H1 (cell line): ENCODE data around the gene ANKRD9. TPM values are rescaled to one million over a fixed set of nuclear protein-coding genes. Genes with fewer than 3 reads are reported as not detected.

ENCODE experiments used
- CTCF ChIA-PET: fragments of 300-600 bp; sonication (Branson Sonifier 250); formaldehyde crosslinking; loops from one replicate; lab custom pipeline; 2021; ENCODE audit not compliant: partially characterized antibody; lab: Charles Lee
- POLR2A ChIA-PET: fragments of 300-600 bp; sonication (Branson Sonifier 250); formaldehyde crosslinking; loops from one replicate; lab custom pipeline; 2021; ENCODE audit warnings: inconsistent platforms; ENCODE audit not compliant: partially characterized antibody; lab: Charles Lee
- DNase-seq, 2 experiments: peaks; one replicate each; pipeline versions ENCODE4 v3.0.0 to v3.0.0-alpha.2; 2010 to 2022; ENCODE audit warnings: low spot score in 2 of 2, low read depth in 1 of 2, mixed read lengths in 1 of 2
- FAIRE-seq: peaks from 2 replicates; lab custom pipeline; 2011; peaks lifted over from hg19 to GRCh38; lab: Jason Lieb, UNC
- H2AFZ ChIP-seq: 2 replicates; pipeline ENCODE4 v1.8.1; 2012; ENCODE audit warnings: low read length, inconsistent platforms
- H2AK5ac ChIP-seq: 2 replicates; pipeline ENCODE4 v1.6.1; 2013; ENCODE audit warnings: low read depth, low read length
- H2BK120ac ChIP-seq: replicated peaks from 2 replicates; pipeline ENCODE3; 2013; ENCODE audit warnings: low read depth, low read length, inconsistent platforms
- H2BK12ac ChIP-seq: 2 replicates; pipeline ENCODE4 v1.6.1; 2013; ENCODE audit warnings: low read depth, low read length
- H2BK15ac ChIP-seq: 2 replicates; pipeline ENCODE4 v1.6.1; 2013; ENCODE audit warnings: low read length
- H2BK20ac ChIP-seq: 2 replicates; pipeline ENCODE4 v1.6.1; 2013; ENCODE audit warnings: low read length
- H2BK5ac ChIP-seq: 2 replicates; pipeline ENCODE4 v1.6.1; 2013; ENCODE audit warnings: low read depth, low read length
- H3K14ac ChIP-seq: 2 replicates; pipeline ENCODE4 v1.6.1; 2013; ENCODE audit warnings: inconsistent platforms; ENCODE audit not compliant: insufficient read length
- H3K18ac ChIP-seq: 2 replicates; pipeline ENCODE4 v1.6.1; 2013; ENCODE audit warnings: low read length; ENCODE audit errors: extremely low read depth
- H3K23ac ChIP-seq: 2 replicates; pipeline ENCODE4 v1.6.1; 2013; ENCODE audit warnings: inconsistent platforms; ENCODE audit not compliant: insufficient read length
- H3K23me2 ChIP-seq: 2 replicates; pipeline ENCODE4 v1.6.1; 2013; ENCODE audit warnings: low read depth, low read length
- H3K27ac ChIP-seq: 2 replicates; pipeline ENCODE4 v1.6.1; 2011; ENCODE audit warnings: low read depth, low read length, inconsistent platforms
- H3K27me3 ChIP-seq, 4 experiments: replicated peaks in 1 of 4; 1 replicate in 1 of 4; 2 replicates in 3 of 4; pipeline versions ENCODE4 v1.6.1 to v1.8.1; 2011 to 2013; ENCODE audit warnings: low read length in 3 of 4, mild to moderate bottlenecking in 3 of 4, inconsistent platforms in 2 of 4, mixed read lengths in 2 of 4, moderate library complexity in 1 of 4; ENCODE audit not compliant: control insufficient read depth in 3 of 4, insufficient read depth in 3 of 4; ENCODE audit errors: extremely low read depth in 1 of 4
- H3K36me3 ChIP-seq, 4 experiments: 2 replicates each; pipeline versions ENCODE4 v1.6.1 to v1.8.1; 2011 to 2013; ENCODE audit warnings: mild to moderate bottlenecking in 4 of 4, low read length in 3 of 4, moderate library complexity in 2 of 4, control low read depth in 1 of 4, inconsistent platforms in 1 of 4; ENCODE audit not compliant: insufficient read depth in 4 of 4, control insufficient read depth in 2 of 4
- H3K4ac ChIP-seq: replicated peaks from 2 replicates; pipeline ENCODE3; 2013; ENCODE audit warnings: low read length, low read depth, mixed read lengths, inconsistent platforms; ENCODE audit not compliant: insufficient read length
- H3K4me1 ChIP-seq, 4 experiments: replicated peaks in 1 of 4; 1 replicate in 1 of 4; 2 replicates in 3 of 4; pipeline versions ENCODE4 v1.6.1 to v1.8.1; 2011 to 2013; ENCODE audit warnings: low read length in 3 of 4, inconsistent platforms in 2 of 4, mixed read lengths in 1 of 4; ENCODE audit not compliant: insufficient read depth in 4 of 4, control insufficient read depth in 3 of 4
- H3K4me2 ChIP-seq, 2 experiments: 2 replicates each; pipeline versions ENCODE4 v1.6.1 to v1.8.1; 2011 to 2013; ENCODE audit warnings: low read depth in 2 of 2, low read length in 2 of 2, control low read depth in 1 of 2, inconsistent platforms in 1 of 2, mild to moderate bottlenecking in 1 of 2; ENCODE audit not compliant: insufficient read depth in 1 of 2
- H3K4me3 ChIP-seq, 4 experiments: fragments of 200-600, 300-600 bp in 1 of 4; sonication (generic), shearing (Covaris generic), sonication (Bioruptor Twin) in 1 of 4; 2 replicates each; pipeline versions ENCODE4 v1.5.1 to v1.8.1; 2011 to 2016; ENCODE audit warnings: low read length in 4 of 4, low read depth in 3 of 4, control low read depth in 2 of 4, inconsistent platforms in 2 of 4, mild to moderate bottlenecking in 2 of 4, mixed read lengths in 1 of 4, moderate library complexity in 1 of 4; ENCODE audit not compliant: insufficient read depth in 2 of 4; ENCODE audit errors: extremely low read depth in 1 of 4
- H3K56ac ChIP-seq: replicated peaks from 2 replicates; pipeline ENCODE3; 2013; ENCODE audit warnings: low read depth, mild to moderate bottlenecking, mixed read lengths, low read length, inconsistent platforms; ENCODE audit not compliant: insufficient read length
- H3K79me1 ChIP-seq: 2 replicates; pipeline ENCODE4 v1.6.1; 2013; ENCODE audit warnings: low read depth, low read length, control low read depth
- H3K79me2 ChIP-seq, 2 experiments: 2 replicates each; pipeline versions ENCODE4 v1.6.1 to v1.8.1; 2012 to 2013; ENCODE audit warnings: low read length in 2 of 2, mild to moderate bottlenecking in 2 of 2, inconsistent platforms in 1 of 2; ENCODE audit not compliant: insufficient read depth in 2 of 2, control insufficient read depth in 1 of 2
- H3K9ac ChIP-seq, 4 experiments: replicated peaks in 1 of 4; 1 replicate in 1 of 4; 2 replicates in 3 of 4; pipeline versions ENCODE4 v1.6.1 to v1.8.1; 2011 to 2013; ENCODE audit warnings: low read depth in 3 of 4, low read length in 3 of 4, control low read depth in 2 of 4, mild to moderate bottlenecking in 2 of 4, moderate library complexity in 2 of 4, inconsistent platforms in 1 of 4; ENCODE audit errors: extremely low read depth in 1 of 4
- H3K9me3 ChIP-seq, 2 experiments: 2 replicates each; pipeline versions ENCODE4 v1.6.1 to v1.8.1; 2012 to 2013; ENCODE audit warnings: mild to moderate bottlenecking in 2 of 2, moderate library complexity in 2 of 2, control low read depth in 1 of 2, inconsistent platforms in 1 of 2, low read depth in 1 of 2, low read length in 1 of 2, mixed read lengths in 1 of 2; ENCODE audit not compliant: insufficient read depth in 2 of 2
- H4K20me1 ChIP-seq, 2 experiments: replicated peaks in 1 of 2; 2 replicates each; pipeline versions ENCODE3 to v1.8.1; 2011 to 2013; ENCODE audit warnings: inconsistent platforms in 2 of 2, low read length in 2 of 2, mild to moderate bottlenecking in 1 of 2; ENCODE audit not compliant: insufficient read depth in 2 of 2, control insufficient read depth in 1 of 2
- H4K5ac ChIP-seq: 2 replicates; pipeline ENCODE4 v1.6.1; 2013; ENCODE audit warnings: low read length, low read depth, mixed read lengths, inconsistent platforms; ENCODE audit not compliant: insufficient read length
- H4K8ac ChIP-seq: 2 replicates; pipeline ENCODE4 v1.8.0; 2013; ENCODE audit warnings: mild to moderate bottlenecking, moderate library complexity, low read length, inconsistent platforms; ENCODE audit not compliant: insufficient read depth; ENCODE audit errors: extremely low read depth
- H4K91ac ChIP-seq: replicated peaks from 2 replicates; pipeline ENCODE3; 2013; ENCODE audit warnings: low read length, mixed read lengths, inconsistent platforms; ENCODE audit not compliant: insufficient read length
- BRCA1 ChIP-seq: IDR thresholded peaks from 2 replicates; pipeline ENCODE4 v1.6.1; 2012; ENCODE audit warnings: low read depth, low read length, improper control_type of control experiment
- HDAC2 ChIP-seq, 2 experiments: fragments of 300-600 bp in 1 of 2; sonication (generic) in 1 of 2; IDR thresholded peaks; 2 replicates each; pipeline ENCODE4 v1.6.1; 2011 to 2012; ENCODE audit warnings: low read depth in 2 of 2, low read length in 2 of 2, mild to moderate bottlenecking in 2 of 2, moderate library complexity in 2 of 2, borderline replicate concordance in 1 of 2, inconsistent platforms in 1 of 2
- RAD21 ChIP-seq, 2 experiments: IDR thresholded peaks in 1 of 2; conservative IDR thresholded peaks in 1 of 2; 2 replicates each; pipeline ENCODE4 v1.6.1; 2011; ENCODE audit warnings: low read depth in 2 of 2, low read length in 2 of 2, improper control_type of control experiment in 1 of 2, inconsistent platforms in 1 of 2, mild to moderate bottlenecking in 1 of 2, moderate library complexity in 1 of 2
- WGBS, 2 experiments: shearing (Covaris generic) in 1 of 2; methylation state at CpG; one replicate each; pipeline versions ENCODE4 v1.1.6 to v1.1.7; 2013 to 2015; ENCODE audit warnings: low lambda C conversion rate in 2 of 2, mixed read lengths in 2 of 2, inconsistent platforms in 1 of 2, low coverage in 1 of 2, missing lambda C conversion rate in 1 of 2; ENCODE audit not compliant: insufficient replicate concordance in 2 of 2, insufficient coverage in 1 of 2, insufficient read length in 1 of 2; ENCODE audit errors: extremely low coverage in 1 of 2, missing lambda C conversion rate in 1 of 2; 5-methylcytosine and 5-hydroxymethylcytosine counted together
- polyA plus RNA-seq, 7 experiments: library from polyadenylated mRNA; depleted of rRNA in 3 of 7; stranded (reverse) in 5 of 7; unstranded in 2 of 7; fragments of >200 nt in 5 of 7; fragments of 200-250 nt in 2 of 7; gene quantifications; 1 replicate in 5 of 7; 2 replicates in 1 of 7; 4 replicates in 1 of 7; pipeline versions ENCODE4 v1.2.1 to v1.2.3, GENCODE V29; 2011 to 2013; ENCODE audit warnings: missing spikeins in 2 of 7, mixed read lengths in 2 of 7
- total RNA-seq: library from RNA; stranded (reverse); fragmentation: NEBNext Ultra II Directional; extraction: Animal tissue kit (Norgen Biotek cat#: 25700); gene quantifications from 2 replicates; pipeline ENCODE4 v1.2.1, GENCODE V29; 2021
- TF ChIP-seq, protein P1 (sequence below): IDR thresholded peaks from 2 replicates; pipeline ENCODE4 v1.6.1; 2011; ENCODE audit warnings: low read length, improper control_type of control experiment

ANKRD9 gene
- total and polyA plus RNA-seq, 2 of the 8 experiments (the other 6 are each of a cell fraction or from before 2014, with no cell fraction given) = 37.0 to 41.8 TPM

DNA sequence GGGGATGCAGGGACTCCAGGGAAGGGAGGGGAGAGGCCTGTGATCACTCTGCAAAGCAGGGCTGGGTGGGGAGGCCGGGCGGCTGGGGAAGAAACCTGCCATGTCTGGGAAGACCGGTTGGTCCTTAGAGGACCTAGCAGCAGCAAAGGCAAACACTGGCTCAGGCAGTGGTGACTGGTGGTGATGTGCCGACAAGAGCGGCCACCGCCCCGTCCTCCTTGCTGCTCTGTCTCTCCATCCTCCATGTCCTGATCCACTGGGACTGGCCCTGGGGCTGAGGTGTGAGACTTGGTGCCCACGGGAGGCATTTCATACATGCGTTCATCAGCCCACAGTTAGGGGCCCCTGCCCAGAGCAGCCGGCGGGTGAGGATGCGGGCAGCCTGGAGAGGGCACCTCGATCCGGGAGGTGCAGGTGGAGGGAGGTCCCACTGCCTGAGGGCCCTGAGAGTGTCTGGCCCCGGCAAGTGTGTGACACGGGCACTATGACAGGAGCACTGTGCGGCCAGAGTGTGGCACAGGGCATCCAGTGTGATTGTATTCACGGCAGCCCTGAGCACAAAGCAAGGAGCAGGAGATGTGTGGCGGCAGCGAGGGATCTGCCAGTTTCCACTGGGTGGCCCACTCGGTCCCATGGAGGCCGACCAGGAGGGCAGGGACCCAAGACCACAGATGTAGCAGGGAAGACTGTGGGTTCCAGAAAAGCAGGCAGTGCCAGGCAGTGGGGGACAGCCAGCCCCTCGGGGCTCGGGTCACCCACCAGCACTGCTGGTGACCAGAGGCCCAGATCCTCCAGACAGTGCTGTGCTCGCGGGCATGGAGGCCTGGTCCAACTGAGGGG lies 13.9 kb downstream of the ANKRD9 start:
- Histone ChIP-seq H3K4ac (no peak overlapping the region), H4K8ac (no peak overlapping the region; the same call in 1 of the 2 replicates), H4K5ac (no peak overlapping the region), H4K20me1 (peaks cover 0 to 4% of the 10 kb centered on the region in 2 experiments), H2BK20ac (no peak overlapping the region), H2AK5ac (no peak overlapping the region), H3K4me3 (no peak overlapping the region), H3K27me3 (no peaks in the 10 kb centered on the region; a peak in 1 of 7 replicates), H3K23me2 (no peaks in the 10 kb centered on the region; the same call in 1 of the 2 replicates), H3K18ac (no peak overlapping the region), H3K27ac (no peak overlapping the region), H4K91ac (no peak overlapping the region), H3K14ac (no peak overlapping the region), H3K9me3 (no peaks in the 10 kb centered on the region), H3K23ac (no peak overlapping the region), H3K36me3 (0 out of 8 replicates have a peak, but pooled peaks cover 0 to 3% (median 0%) of the 10 kb centered on the region in 4 experiments), H2AFZ (no peak overlapping the region), H2BK12ac (no peak overlapping the region; the same call in 1 of the 2 replicates), H2BK5ac (no peak overlapping the region), H3K79me1 (no peaks in the 10 kb centered on the region), H2BK120ac (no peak overlapping the region), H3K56ac (no peak overlapping the region), H2BK15ac (no peak overlapping the region), H3K79me2 (no peaks in the 10 kb centered on the region), H3K9ac (no peak overlapping the region), H3K4me2 (no peak overlapping the region), H3K4me1 (no peaks in the 10 kb centered on the region)
- DNase-seq = no peak
- POLR2A ChIA-PET = no interaction called here
- WGBS, 2 experiments = 92% methylated on average over 23 of the region's 26 CpGs; no CpG with 5 or more reads in 1 of the 2 experiments
- no peak for FAIRE-seq
- CTCF ChIA-PET = interaction anchor here (1.3 kb wide), 1 partner anchor 10 kb away, joined by 4 read pairs; no protein-coding TSS in a partner anchor
- no peak for TF ChIP-seq RAD21 (IDR thresholded peaks at IDR 0.05 in 1 of 2, conservative IDR thresholded peaks at IDR 0.05 in 1 of 2; ENCODE audit: low read depth in 2 of 2, low read length in 2 of 2)
- TF ChIP-seq BRCA1 = no peak
- TF ChIP-seq, protein P1, sequence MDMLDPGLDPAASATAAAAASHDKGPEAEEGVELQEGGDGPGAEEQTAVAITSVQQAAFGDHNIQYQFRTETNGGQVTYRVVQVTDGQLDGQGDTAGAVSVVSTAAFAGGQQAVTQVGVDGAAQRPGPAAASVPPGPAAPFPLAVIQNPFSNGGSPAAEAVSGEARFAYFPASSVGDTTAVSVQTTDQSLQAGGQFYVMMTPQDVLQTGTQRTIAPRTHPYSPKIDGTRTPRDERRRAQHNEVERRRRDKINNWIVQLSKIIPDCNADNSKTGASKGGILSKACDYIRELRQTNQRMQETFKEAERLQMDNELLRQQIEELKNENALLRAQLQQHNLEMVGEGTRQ = no peak
- TF ChIP-seq HDAC2 (IDR thresholded peaks at IDR 0.05; ENCODE audit: borderline replicate concordance in 1 of 2, low read depth in 2 of 2, low read length in 2 of 2) = no peak
